PC-3 (cell line): ENCODE results near the gene SULT4A1.

Experiments used
- CTCF ChIP-seq: fragments of 300-600 bp; sonication (generic); conservative IDR thresholded peaks from 2 replicates; pipeline ENCODE4 v1.5.1; 2017; ENCODE audit warnings: antibody characterized with exemption, low read depth, mild to moderate bottlenecking, low read length
- EZH2 ChIP-seq: fragments of 300-600 bp; sonication (generic); IDR thresholded peaks from one replicate; pipeline ENCODE4 v1.6.1; 2017; ENCODE audit warnings: antibody characterized with exemption, mild to moderate bottlenecking, low read length; ENCODE audit not compliant: unreplicated experiment
- EZH2phosphoT487 ChIP-seq: fragments of 300-600 bp; sonication (generic); IDR thresholded peaks from 2 replicates; pipeline ENCODE4 v1.6.1; 2018; ENCODE audit warnings: mild to moderate bottlenecking, antibody characterized with exemption, low read length, borderline replicate concordance

- no peak for TF ChIP-seq CTCF
- no peak for TF ChIP-seq EZH2
- TF ChIP-seq EZH2phosphoT487 = no peak
These were observed 11.8 kb downstream of the SULT4A1 start for GRCh38 chr22:43850529-43850928.
